Muscle of leg (tissue), 11 donors: ENCODE measurements around the gene FARS2. TPM values are rescaled to one million over a fixed set of nuclear protein-coding genes. Genes with fewer than 3 reads are reported as not detected.

Source experiments
- DNase-seq: peaks from one replicate; pipeline ENCODE4 v3.0.0; 2013
- H3K27ac ChIP-seq: one replicate; pipeline ENCODE4 v1.5.1; 2013; ENCODE audit warnings: mild to moderate bottlenecking, low read length, control low read depth
- H3K27me3 ChIP-seq: one replicate; pipeline ENCODE4 v1.6.1; 2013; ENCODE audit warnings: low read length; ENCODE audit not compliant: control insufficient read depth, insufficient read depth
- H3K36me3 ChIP-seq: one replicate; pipeline ENCODE4 v1.6.1; 2013; ENCODE audit warnings: low read length; ENCODE audit not compliant: control insufficient read depth, insufficient read depth
- H3K4me1 ChIP-seq: one replicate; pipeline ENCODE4 v1.6.1; 2013; ENCODE audit warnings: low read length; ENCODE audit not compliant: control insufficient read depth, insufficient read depth
- H3K4me3 ChIP-seq: one replicate; pipeline ENCODE4 v1.5.1; 2013; ENCODE audit warnings: low read length, control low read depth
- H3K9me3 ChIP-seq: replicated peaks from 2 replicates; pipeline ENCODE4 v1.6.1; 2013; ENCODE audit warnings: low read depth, low read length; ENCODE audit not compliant: control insufficient read depth
- WGBS: methylation state at CpG from one replicate; pipeline ENCODE4 v1.1.5; 2013; ENCODE audit warnings: missing lambda C conversion rate; ENCODE audit not compliant: insufficient coverage; 5-methylcytosine and 5-hydroxymethylcytosine counted together
- polyA plus RNA-seq, 8 donors: library from polyadenylated mRNA; unstranded; fragments of 120-200 nt; gene quantifications; one replicate each; pipeline versions ENCODE4 v1.2.1 to v1.2.3, GENCODE V29; 2013; ENCODE audit warnings: inconsistent platforms in 1 of 8, low replicate concordance in 1 of 8; ENCODE audit not compliant: insufficient read length in 8 of 8, insufficient read depth in 1 of 8
- total RNA-seq: library from RNA; stranded (reverse); fragments of 120-200 nt; gene quantifications from one replicate; pipeline ENCODE4 v1.2.4, GENCODE V29; 2013

The FARS2 gene
- total and polyA plus RNA-seq, 9 donors, result 9.7 to 16.9 (median 12.4) TPM

- no peak for DNase-seq
- no peaks in the 10 kb centered on the region for H3K27me3 ChIP-seq
- H3K9me3 ChIP-seq, result no peaks in the 10 kb centered on the region
- H3K4me3 ChIP-seq, result no peak overlapping the region
- H3K4me1 ChIP-seq, result peaks cover 3% of the 10 kb centered on the region
- no peaks in the 10 kb centered on the region for H3K36me3 ChIP-seq
- WGBS, result 100% methylated on average over 1 of the region's 1 CpG
- no peak overlapping the region for H3K27ac ChIP-seq
These were observed 96.2 kb downstream of the FARS2 start for GRCh38 chr6:5357486-5357885.

DNA sequence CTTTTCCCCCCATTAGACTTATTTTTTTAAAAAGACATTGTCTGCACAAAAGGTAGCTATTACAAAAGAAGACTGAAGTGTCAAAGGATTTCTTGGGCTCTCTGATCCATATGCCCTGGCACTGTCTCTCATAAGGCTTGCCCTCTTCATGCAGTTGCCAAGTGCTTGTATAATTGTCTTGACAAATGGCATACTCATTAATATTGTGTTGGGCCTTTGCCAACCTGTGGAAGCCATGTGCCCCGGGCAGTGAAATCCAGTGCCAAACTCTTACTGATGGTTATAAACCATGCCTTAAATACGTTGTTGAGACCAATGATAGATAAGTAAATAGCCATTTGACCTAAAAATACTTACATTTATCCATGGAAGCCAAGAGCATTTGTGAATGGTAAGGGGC is 98.1 kb downstream of the FARS2 start:
- no peaks in the 10 kb centered on the region for H3K27me3 ChIP-seq
- no peaks in the 10 kb centered on the region for H3K9me3 ChIP-seq
- H3K36me3 ChIP-seq, result no peaks in the 10 kb centered on the region
- H3K4me3 ChIP-seq, result no peak overlapping the region
- no peak overlapping the region for H3K27ac ChIP-seq
- no CpG with 5 or more reads among the region's 2 CpGs for WGBS
- peak; percentile 46 for DNase-seq
- H3K4me1 ChIP-seq, result peaks cover 3% of the 10 kb centered on the region

DNA sequence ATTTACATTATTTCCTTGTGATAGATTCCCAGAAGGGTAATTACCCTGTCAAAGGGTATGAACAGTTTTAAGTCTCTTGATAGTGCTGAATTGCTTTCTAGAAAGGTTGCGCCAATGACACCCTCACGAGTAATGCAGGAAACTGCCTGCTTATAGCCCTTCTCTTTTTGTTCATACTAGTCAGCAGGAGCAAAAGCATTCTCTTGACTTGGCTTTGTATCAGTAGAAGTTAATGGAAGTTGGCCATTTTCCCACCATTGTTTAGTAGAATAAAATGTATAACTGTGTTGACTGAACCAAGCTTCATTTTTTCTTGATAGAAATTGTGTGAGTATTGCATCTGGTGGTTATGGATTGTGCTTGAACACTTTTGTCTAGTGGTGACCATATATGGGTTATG is 100.1 kb downstream of the FARS2 start:
- WGBS, result no CpG with 5 or more reads among the region's 2 CpGs
- Histone ChIP-seq H3K4me1 (peaks cover 4% of the 10 kb centered on the region), H3K9me3 (no peaks in the 10 kb centered on the region), H3K27ac (no peak overlapping the region), H3K36me3 (no peaks in the 10 kb centered on the region), H3K27me3 (no peaks in the 10 kb centered on the region), H3K4me3 (no peak overlapping the region)
- peak; percentile 82 for DNase-seq

DNA sequence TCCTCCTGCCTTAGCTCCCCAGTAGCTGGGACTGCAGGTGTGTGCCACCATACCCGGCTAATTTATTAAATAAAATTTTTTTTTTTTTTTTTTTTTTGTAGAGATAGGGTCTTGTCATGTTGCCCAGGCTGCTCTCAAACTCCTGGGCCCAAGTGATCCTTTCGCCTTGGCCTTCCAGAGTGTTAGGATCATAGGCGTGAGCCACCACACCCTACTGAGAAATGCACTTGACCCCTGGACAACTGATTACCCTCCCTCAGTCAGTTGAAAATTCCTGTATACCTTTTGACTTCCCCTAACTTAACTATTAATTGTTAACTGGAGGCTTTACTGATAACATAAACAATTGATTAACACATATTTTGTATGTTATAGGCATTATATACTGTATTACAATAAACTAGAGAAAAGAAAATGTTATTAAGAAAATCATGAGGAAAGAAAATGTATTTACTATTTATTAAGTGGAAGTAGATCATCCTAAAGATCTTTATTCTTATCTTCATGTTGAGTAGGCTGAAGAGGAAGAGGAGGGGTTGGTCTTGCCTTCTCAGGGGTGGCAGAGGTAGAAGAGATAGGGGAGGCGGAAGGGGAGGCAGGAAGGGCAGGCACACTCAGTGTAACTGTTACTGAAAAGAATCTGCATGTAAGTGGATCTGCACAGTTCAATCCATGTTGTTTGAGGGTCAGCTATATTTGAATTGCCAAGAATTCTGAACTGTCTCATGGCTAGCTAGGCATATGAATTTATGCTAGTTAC is 104.3 kb downstream of the FARS2 start:
- H3K36me3 ChIP-seq, result peaks cover 5% of the 10 kb centered on the region
- WGBS, result 90% methylated on average over 3 of the region's 4 CpGs
- peaks cover 2% of the 10 kb centered on the region for H3K4me1 ChIP-seq
- DNase-seq, result no peak
- H3K9me3 ChIP-seq, result no peaks in the 10 kb centered on the region
- no peak overlapping the region for H3K27ac ChIP-seq
- no peaks in the 10 kb centered on the region for H3K27me3 ChIP-seq
- H3K4me3 ChIP-seq, result no peak overlapping the region

- no peak for DNase-seq
- no peaks in the 10 kb centered on the region for H3K9me3 ChIP-seq
- no peaks in the 10 kb centered on the region for H3K27me3 ChIP-seq
- peaks cover 5% of the 10 kb centered on the region for H3K36me3 ChIP-seq
- H3K4me3 ChIP-seq, result no peak overlapping the region
- peaks cover 2% of the 10 kb centered on the region for H3K4me1 ChIP-seq
- 71% methylated on average over 1 of the region's 3 CpGs for WGBS
- H3K27ac ChIP-seq, result no peak overlapping the region
These were observed 105.6 kb downstream of the FARS2 start for GRCh38 chr6:5366941-5367340.

- Histone ChIP-seq H3K27me3 (no peaks in the 10 kb centered on the region), H3K4me3 (no peak overlapping the region), H3K27ac (no peak overlapping the region), H3K36me3 (peaks cover 5% of the 10 kb centered on the region), H3K9me3 (no peaks in the 10 kb centered on the region), H3K4me1 (peaks cover 2% of the 10 kb centered on the region)
- no CpG with 5 or more reads among the region's 2 CpGs for WGBS
- DNase-seq, result no peak
These were observed 106.2 kb downstream of the FARS2 start for GRCh38 chr6:5367510-5367909.

- DNase-seq, result no peak
- Histone ChIP-seq H3K4me1 (no peaks in the 10 kb centered on the region), H3K4me3 (no peak overlapping the region), H3K27ac (no peak overlapping the region), H3K9me3 (no peaks in the 10 kb centered on the region), H3K27me3 (no peaks in the 10 kb centered on the region), H3K36me3 (peaks cover 5% of the 10 kb centered on the region)
- WGBS, result 83% methylated on average over 1 of the region's 2 CpGs
These were observed 112.1 kb downstream of the FARS2 start for GRCh38 chr6:5373430-5373829.

DNA sequence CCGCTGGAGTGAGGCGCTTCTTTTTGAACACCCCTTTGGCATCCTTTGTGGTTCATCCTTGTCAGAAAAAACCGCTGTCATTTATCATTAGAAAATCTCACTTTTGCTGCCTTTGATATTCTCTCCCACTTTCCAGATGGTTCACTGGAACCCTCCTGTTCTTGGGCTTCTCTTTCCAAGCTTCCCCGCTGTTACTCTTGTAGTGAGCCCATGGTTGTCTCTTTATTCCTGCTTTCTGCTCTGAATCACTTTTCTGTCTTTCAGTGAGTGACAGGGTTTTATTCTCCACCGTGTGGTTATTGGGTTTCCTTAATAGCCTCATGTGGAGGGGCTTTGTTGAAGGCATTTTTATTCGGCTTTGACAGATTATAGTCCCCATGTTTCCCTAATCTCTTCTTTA is 117.0 kb downstream of the FARS2 start:
- no peaks in the 10 kb centered on the region for H3K9me3 ChIP-seq
- 87% methylated on average over 4 of the region's 6 CpGs for WGBS
- no peak for DNase-seq
- H3K4me1 ChIP-seq, result no peaks in the 10 kb centered on the region
- H3K27ac ChIP-seq, result no peak overlapping the region
- H3K4me3 ChIP-seq, result no peak overlapping the region
- H3K27me3 ChIP-seq, result no peaks in the 10 kb centered on the region
- H3K36me3 ChIP-seq, result no peaks in the 10 kb centered on the region

DNA sequence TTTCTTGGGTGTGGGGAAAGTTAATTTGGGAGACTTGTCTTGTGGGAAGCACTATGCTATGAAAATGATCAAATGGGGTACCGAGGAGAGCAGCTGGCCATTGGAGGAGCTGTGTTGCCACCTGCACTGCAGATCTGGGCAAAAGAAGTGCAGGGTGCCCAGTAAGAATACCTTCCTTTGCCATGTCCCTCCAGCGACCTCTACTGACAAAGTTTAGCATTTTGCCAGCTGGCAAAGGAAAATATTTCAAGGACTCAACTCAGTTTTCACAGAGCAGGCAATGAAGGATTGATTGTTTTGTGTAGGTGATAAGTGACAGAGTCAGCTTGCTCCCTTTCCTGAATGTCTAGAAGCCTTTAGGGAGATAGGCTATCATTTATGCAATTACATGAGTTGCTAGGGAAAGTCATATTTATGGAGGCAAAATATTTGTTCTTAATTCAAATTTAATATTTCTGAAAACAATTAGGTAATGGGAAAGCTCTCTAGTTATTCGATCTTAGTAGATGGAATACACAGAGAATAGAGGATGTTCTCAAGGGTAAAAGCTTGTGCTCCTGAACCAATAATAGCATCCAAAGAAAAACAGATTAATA is 118.4 kb downstream of the FARS2 start:
- no peak overlapping the region for H3K4me3 ChIP-seq
- no peaks in the 10 kb centered on the region for H3K27me3 ChIP-seq
- no peaks in the 10 kb centered on the region for H3K9me3 ChIP-seq
- WGBS, result 88% methylated on average over 1 of the region's 3 CpGs
- H3K27ac ChIP-seq, result no peak overlapping the region
- H3K4me1 ChIP-seq, result no peaks in the 10 kb centered on the region
- DNase-seq, result no peak
- H3K36me3 ChIP-seq, result no peaks in the 10 kb centered on the region

DNA sequence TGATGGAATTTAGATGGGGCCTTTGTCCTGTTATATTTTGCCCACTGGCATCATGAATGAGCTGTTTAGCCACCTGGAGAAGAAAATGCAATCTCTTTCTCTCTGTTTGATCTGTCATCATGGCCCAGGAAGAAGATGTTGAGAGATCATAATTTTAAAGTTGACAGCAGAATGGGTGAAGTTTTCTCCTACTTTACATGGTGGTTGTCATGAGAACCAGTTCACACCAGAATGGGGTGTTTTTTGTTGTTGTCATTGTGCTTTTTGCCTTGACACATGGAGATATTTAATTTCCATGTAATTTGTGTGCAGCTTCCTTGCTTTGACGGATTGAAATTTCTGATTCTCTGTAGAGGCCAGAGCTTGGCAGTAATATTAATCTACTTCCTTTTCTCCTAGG is 122.5 kb downstream of the FARS2 start:
- Histone ChIP-seq H3K4me3 (no peak overlapping the region), H3K36me3 (no peaks in the 10 kb centered on the region), H3K27me3 (no peaks in the 10 kb centered on the region), H3K27ac (no peak overlapping the region), H3K9me3 (no peaks in the 10 kb centered on the region), H3K4me1 (no peaks in the 10 kb centered on the region)
- no peak for DNase-seq
- no CpG with 5 or more reads among the region's 1 CpG for WGBS
